ENCODE data around the gene CIP2A.

CIP2A gene

GRCh38 chr3:108509263-108509662, 80.0 kb downstream of the CIP2A start:
- DNase-seq = no peak

- no peak for DNase-seq
These were observed 81.3 kb downstream of the CIP2A start for GRCh38 chr3:108507902-108508301.

GRCh38 chr3:108505811-108506210, 83.4 kb downstream of the CIP2A start:
- no peak for DNase-seq

GRCh38 chr3:108503722-108504121, 85.5 kb downstream of the CIP2A start:
- no peak for DNase-seq

GRCh38 chr3:108501535-108501934, 87.7 kb downstream of the CIP2A start:
- no peak for DNase-seq

DNA sequence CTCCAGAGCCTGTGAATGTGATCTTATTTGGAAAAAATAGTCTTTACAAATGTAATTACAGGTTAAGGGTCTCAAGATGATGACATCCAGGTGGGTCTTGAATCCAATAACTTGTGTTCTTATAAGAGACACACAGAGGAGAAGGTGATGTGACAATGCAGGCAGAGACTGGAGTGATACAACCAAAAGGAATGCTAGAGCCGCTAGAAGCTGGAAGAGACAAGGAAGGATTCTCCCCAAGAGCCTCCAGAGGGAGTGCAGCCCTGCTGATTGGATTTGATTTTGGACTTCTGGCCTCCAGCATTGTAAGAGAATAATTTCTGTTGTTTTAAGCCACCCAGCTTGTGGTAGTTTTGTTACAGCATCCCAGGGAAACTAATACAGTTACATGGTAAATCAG, 88.5 kb downstream of the CIP2A start:
- no peak for DNase-seq

Data from SIG-M5 (cell line).